Neuronal stem cell (in vitro differentiated cells): Measurements from ENCODE around the gene NRXN3.
A peak's percentile ranks its signal among the peaks of the same experiment; 100 is the strongest.

Experiments used
- DNase-seq: peaks from one replicate; pipeline ENCODE4 v3.0.0-alpha.2; 2013; ENCODE audit warnings: low spot score
- H2AFZ ChIP-seq: one replicate; pipeline ENCODE4 v1.6.1; 2013; ENCODE audit warnings: mild to moderate bottlenecking, low read length, inconsistent platforms
- H2AK5ac ChIP-seq: 2 replicates; pipeline ENCODE4 v1.6.1; 2013; ENCODE audit warnings: low read depth, mild to moderate bottlenecking, inconsistent platforms, low read length, moderate library complexity, mixed read lengths
- H2BK120ac ChIP-seq: 2 replicates; pipeline ENCODE4 v1.6.1; 2013; ENCODE audit warnings: low read depth, mild to moderate bottlenecking, inconsistent platforms, low read length, moderate library complexity, mixed read lengths
- H2BK12ac ChIP-seq: one replicate; pipeline ENCODE4 v1.6.1; 2013; ENCODE audit warnings: low read length, inconsistent platforms
- H2BK15ac ChIP-seq: 2 replicates; pipeline ENCODE4 v1.6.1; 2013; ENCODE audit warnings: mild to moderate bottlenecking, low read length, inconsistent platforms, mixed read lengths
- H2BK5ac ChIP-seq: one replicate; pipeline ENCODE4 v1.6.1; 2013; ENCODE audit warnings: inconsistent platforms, mild to moderate bottlenecking, low read length, moderate library complexity
- H3K14ac ChIP-seq: one replicate; pipeline ENCODE4 v1.6.1; 2013; ENCODE audit warnings: low read length, inconsistent platforms
- H3K18ac ChIP-seq: 2 replicates; pipeline ENCODE4 v1.6.1; 2013; ENCODE audit warnings: low read length, inconsistent platforms
- H3K23ac ChIP-seq: 2 replicates; pipeline ENCODE4 v1.6.1; 2013; ENCODE audit warnings: low read depth, mild to moderate bottlenecking, mixed read lengths, low read length, inconsistent platforms; ENCODE audit not compliant: poor library complexity
- H3K27ac ChIP-seq: replicated peaks from 3 replicates; pipeline ENCODE4 v1.5.1; 2013; ENCODE audit warnings: low read length, inconsistent platforms
- H3K27me3 ChIP-seq, 3 experiments: 2 replicates each; pipeline ENCODE4 v1.6.1; 2013; ENCODE audit warnings: low read length in 3 of 3, mild to moderate bottlenecking in 2 of 3, inconsistent platforms in 1 of 3, low read depth in 1 of 3, mixed read lengths in 1 of 3, moderate library complexity in 1 of 3; ENCODE audit not compliant: control insufficient read depth in 3 of 3, insufficient read depth in 3 of 3
- H3K36me3 ChIP-seq, 2 donors: replicated peaks in 1 of 2; 2 replicates each; pipeline ENCODE4 v1.6.1; 2013; ENCODE audit warnings: low read length in 2 of 2; ENCODE audit not compliant: control insufficient read depth in 2 of 2, insufficient read depth in 2 of 2
- H3K4ac ChIP-seq: 2 replicates; pipeline ENCODE4 v1.6.1; 2013; ENCODE audit warnings: inconsistent platforms, mild to moderate bottlenecking, low read length, moderate library complexity
- H3K4me1 ChIP-seq, 2 donors: 1 replicate in 1 of 2; 2 replicates in 1 of 2; pipeline ENCODE4 v1.6.1; 2013; ENCODE audit warnings: low read length in 2 of 2, low read depth in 1 of 2; ENCODE audit not compliant: control insufficient read depth in 2 of 2, insufficient read depth in 1 of 2
- H3K4me2 ChIP-seq: one replicate; pipeline ENCODE4 v1.6.1; 2013; ENCODE audit warnings: mild to moderate bottlenecking, low read length, inconsistent platforms; ENCODE audit not compliant: insufficient read depth, poor library complexity, severe bottlenecking
- H3K4me3 ChIP-seq, 2 donors: 2 replicates each; pipeline ENCODE4 v1.5.1; 2013; ENCODE audit warnings: low read length in 2 of 2, mild to moderate bottlenecking in 2 of 2, inconsistent platforms in 1 of 2, moderate library complexity in 1 of 2
- H3K79me1 ChIP-seq: one replicate; pipeline ENCODE4 v1.6.1; 2013; ENCODE audit warnings: low read depth, mild to moderate bottlenecking, inconsistent platforms, low read length, moderate library complexity
- H3K9ac ChIP-seq: one replicate; pipeline ENCODE4 v1.6.1; 2013; ENCODE audit warnings: mild to moderate bottlenecking, low read depth, low read length, inconsistent platforms; ENCODE audit not compliant: poor library complexity
- H3K9me3 ChIP-seq, 2 donors: replicated peaks in 1 of 2; 2 replicates each; pipeline versions ENCODE3 to v1.6.1; 2013; ENCODE audit warnings: low read length in 2 of 2, mild to moderate bottlenecking in 2 of 2, inconsistent platforms in 1 of 2, low read depth in 1 of 2, mixed read lengths in 1 of 2, moderate library complexity in 1 of 2; ENCODE audit not compliant: control insufficient read depth in 2 of 2, insufficient read depth in 1 of 2
- H4K8ac ChIP-seq: one replicate; pipeline ENCODE4 v1.6.1; 2013; ENCODE audit warnings: low read depth, mild to moderate bottlenecking, inconsistent platforms, low read length, moderate library complexity
- H4K91ac ChIP-seq: one replicate; pipeline ENCODE4 v1.6.1; 2013; ENCODE audit warnings: low read length, low read depth, mild to moderate bottlenecking, inconsistent platforms; ENCODE audit not compliant: poor library complexity
- WGBS, 2 donors: extraction: QIAGEN DNeasy Blood & Tissue Kit; methylation state at CpG; one replicate each; pipeline ENCODE4 v1.1.7; 2013; ENCODE audit warnings: missing lambda C conversion rate in 2 of 2, mixed read lengths in 1 of 2; ENCODE audit not compliant: insufficient read length in 2 of 2, insufficient replicate concordance in 1 of 2; ENCODE audit errors: extremely low coverage in 2 of 2; 5-methylcytosine and 5-hydroxymethylcytosine counted together

NRXN3 gene

DNA sequence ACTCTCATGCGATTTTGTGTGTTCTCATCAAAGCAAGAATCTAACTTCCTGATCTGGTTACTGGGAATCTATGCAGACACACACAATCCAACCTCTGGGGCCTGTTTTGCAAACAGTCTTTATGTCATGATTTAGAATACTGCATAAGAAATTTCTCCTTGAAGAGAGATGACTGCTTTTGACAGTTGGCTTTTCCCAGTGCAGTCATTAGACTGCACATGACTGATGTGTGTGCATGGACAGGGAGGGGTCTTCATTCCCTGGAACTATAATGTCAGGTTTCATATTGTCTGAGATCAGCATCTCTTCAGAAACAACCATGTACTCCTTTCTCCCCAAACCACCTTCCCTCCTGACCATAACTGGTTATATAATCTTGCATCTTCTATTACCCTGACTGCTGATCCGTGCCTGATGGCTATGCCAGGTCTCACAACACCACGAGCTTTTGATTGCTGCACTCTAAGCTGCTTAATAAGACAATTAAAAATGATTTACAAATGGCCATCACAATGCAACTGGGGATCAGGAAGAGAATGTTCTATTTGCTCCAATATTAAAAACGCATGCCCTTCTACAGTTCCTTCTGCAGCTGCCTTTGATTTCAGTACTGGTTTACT lies 995.4 kb downstream of the NRXN3 start:
- WGBS, 2 donors, result no CpG with 5 or more reads among the region's 4 CpGs

DNA sequence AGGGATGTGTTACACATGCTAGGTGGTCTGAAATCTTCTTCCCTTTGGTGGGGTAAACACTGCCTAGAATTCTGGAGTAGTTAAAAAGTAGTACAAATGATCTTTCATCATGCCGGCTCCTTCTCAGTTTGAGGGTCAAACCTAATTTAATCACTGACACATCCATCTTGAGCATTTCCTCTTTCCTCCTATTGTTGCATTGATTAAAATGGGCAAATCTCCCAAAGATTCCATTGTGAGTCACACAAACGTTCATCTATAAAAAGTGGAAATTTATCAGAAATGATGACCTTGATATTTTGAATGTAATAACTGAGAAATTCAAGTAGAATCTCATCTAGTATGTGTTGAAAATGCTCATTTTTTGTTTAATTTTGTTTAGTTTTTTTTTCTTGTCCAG lies 996.0 kb downstream of the NRXN3 start:
- Histone ChIP-seq H3K9ac (no peak overlapping the region), H3K4me1 (no peaks in the 10 kb centered on the region), H4K91ac (no peak overlapping the region), H2BK120ac (no peak overlapping the region), H3K23ac (no peak overlapping the region), H3K4ac (no peak overlapping the region), H3K4me3 (no peak overlapping the region), H3K9me3 (no peaks in the 10 kb centered on the region), H2AFZ (no peak overlapping the region), H2BK5ac (no peak overlapping the region), H2AK5ac (no peak overlapping the region), H3K36me3 (no peaks in the 10 kb centered on the region), H3K18ac (no peak overlapping the region), H3K27ac (no peak overlapping the region), H2BK15ac (no peak overlapping the region), H2BK12ac (no peak overlapping the region), H3K4me2 (no peak overlapping the region), H3K14ac (no peak overlapping the region), H3K27me3 (no peaks in the 10 kb centered on the region), H3K79me1 (no peaks in the 10 kb centered on the region), H4K8ac (no peak overlapping the region)
- DNase-seq, result no peak
- no CpG with 5 or more reads among the region's 2 CpGs for WGBS, 2 donors

More for the DNA sequence above, 995.4 kb downstream of the NRXN3 start:
- no peaks in the 10 kb centered on the region for H3K36me3 ChIP-seq
- no peak overlapping the region for H3K18ac ChIP-seq
- H2BK15ac ChIP-seq, result no peak overlapping the region
- no peak overlapping the region for H3K4me2 ChIP-seq
- no peak overlapping the region for H2BK120ac ChIP-seq
- H2BK5ac ChIP-seq, result no peak overlapping the region
- no peak overlapping the region for H3K9ac ChIP-seq
- H2BK12ac ChIP-seq, result no peak overlapping the region
- no peak overlapping the region for H3K23ac ChIP-seq
- DNase-seq, result no peak
- H3K14ac ChIP-seq, result no peak overlapping the region
- no peaks in the 10 kb centered on the region for H3K9me3 ChIP-seq
- H3K4ac ChIP-seq, result no peak overlapping the region
- H2AFZ ChIP-seq, result no peak overlapping the region
- H3K27ac ChIP-seq, result no peak overlapping the region
- no peak overlapping the region for H4K91ac ChIP-seq
- no peaks in the 10 kb centered on the region for H3K4me1 ChIP-seq
- no peaks in the 10 kb centered on the region for H3K79me1 ChIP-seq
- H2AK5ac ChIP-seq, result no peak overlapping the region
- H3K27me3 ChIP-seq, result no peaks in the 10 kb centered on the region
- no peak overlapping the region for H3K4me3 ChIP-seq
- no peak overlapping the region for H4K8ac ChIP-seq

DNA sequence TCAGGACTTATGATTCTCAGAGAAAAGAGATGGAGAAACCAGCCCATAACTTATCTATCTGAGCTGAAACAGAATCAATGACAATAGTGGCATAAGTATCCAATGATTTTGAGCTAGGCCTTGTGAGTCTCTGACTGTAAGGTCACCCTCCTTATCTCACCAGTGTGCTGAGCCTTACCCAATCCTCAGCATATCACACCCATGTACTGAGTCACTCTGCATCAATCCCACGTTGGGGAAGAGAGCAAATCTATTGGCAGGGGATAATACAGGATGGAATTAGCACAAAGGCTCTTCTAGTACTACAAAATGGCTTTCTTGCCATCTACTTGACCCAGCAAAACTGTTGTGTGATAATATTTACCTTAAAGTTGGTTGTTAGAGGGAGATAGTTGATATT lies 997.8 kb downstream of the NRXN3 start:
- Histone ChIP-seq H2BK15ac (no peak overlapping the region), H3K79me1 (no peaks in the 10 kb centered on the region), H3K27ac (peak overlapping the region; percentile 11), H2BK5ac (no peak overlapping the region), H3K9ac (no peak overlapping the region), H3K27me3 (no peaks in the 10 kb centered on the region), H3K36me3 (no peaks in the 10 kb centered on the region), H3K18ac (no peak overlapping the region), H3K4ac (no peak overlapping the region), H2AFZ (no peak overlapping the region), H3K4me1 (no peaks in the 10 kb centered on the region), H4K8ac (no peak overlapping the region), H3K9me3 (no peaks in the 10 kb centered on the region), H2AK5ac (no peak overlapping the region), H3K14ac (no peak overlapping the region), H3K4me2 (no peak overlapping the region), H4K91ac (no peak overlapping the region), H2BK12ac (no peak overlapping the region), H3K4me3 (no peak overlapping the region), H2BK120ac (no peak overlapping the region), H3K23ac (no peak overlapping the region)
- DNase-seq, result no peak
- no CpG with 5 or more reads among the region's 1 CpG for WGBS, 2 donors

DNA sequence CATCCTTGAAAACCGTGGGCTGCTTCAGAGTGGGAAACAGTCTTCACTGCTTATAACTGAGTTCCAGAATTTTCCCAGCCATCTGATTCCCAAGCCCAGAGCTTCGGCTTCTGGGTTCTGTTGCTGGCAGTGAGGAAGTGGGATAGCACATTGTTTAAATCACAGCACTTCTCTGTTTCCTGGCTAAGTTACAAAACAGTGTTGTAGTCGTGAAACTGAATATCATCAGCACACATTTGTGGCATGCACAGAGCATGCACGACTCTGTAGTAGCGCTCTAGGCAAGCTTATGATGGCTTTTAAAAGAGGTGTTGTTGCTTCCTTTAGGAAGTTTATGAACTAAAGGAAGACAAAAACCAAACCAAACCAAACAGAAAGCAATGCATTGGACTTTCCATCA lies 1005.5 kb downstream of the NRXN3 start:
- Histone ChIP-seq H2BK5ac (no peak overlapping the region), H3K14ac (no peak overlapping the region), H2BK12ac (no peak overlapping the region), H4K91ac (no peak overlapping the region), H3K27ac (no peak overlapping the region), H3K4me1 (no peaks in the 10 kb centered on the region), H2AK5ac (no peak overlapping the region), H3K4me3 (no peak overlapping the region), H3K18ac (no peak overlapping the region), H3K36me3 (no peaks in the 10 kb centered on the region), H3K4me2 (no peak overlapping the region), H2AFZ (no peak overlapping the region), H3K4ac (no peak overlapping the region), H2BK15ac (no peak overlapping the region), H3K9me3 (no peaks in the 10 kb centered on the region), H3K27me3 (no peaks in the 10 kb centered on the region), H3K9ac (no peak overlapping the region), H3K79me1 (no peaks in the 10 kb centered on the region), H2BK120ac (no peak overlapping the region), H3K23ac (no peak overlapping the region), H4K8ac (no peak overlapping the region)
- WGBS, 2 donors, result no CpG with 5 or more reads among the region's 5 CpGs
- no peak for DNase-seq
